Body of pancreas (tissue), 4 donors: Measurements from ENCODE around the gene HS3ST6. TPM values are rescaled to one million over a fixed set of nuclear protein-coding genes. Genes with fewer than 3 reads are reported as not detected.

Source experiments
- ATAC-seq: fragments of 150-250 bp; one replicate; pipeline ENCODE4 v1.9.1; 2016
- DNase-seq, 4 donors: peaks; one replicate each; pipeline ENCODE4 v3.0.0-alpha.2; 2019
- H3K27ac ChIP-seq, 4 donors: fragments of 200-600 bp; sonication (generic); 1 replicate in 3 of 4; 2 replicates in 1 of 4; pipeline versions ENCODE4 v1.5.1 to v1.6.1; 2016 to 2019; ENCODE audit warnings: mild to moderate bottlenecking in 1 of 4, mixed read lengths in 1 of 4, moderate library complexity in 1 of 4
- H3K27me3 ChIP-seq, 2 donors: fragments of 200-600 bp; sonication (generic); one replicate each; pipeline ENCODE4 v1.6.0; 2016; ENCODE audit warnings: mild to moderate bottlenecking in 1 of 2
- H3K36me3 ChIP-seq, 2 donors: fragments of 200-600 bp; sonication (generic); replicated peaks in 1 of 2; 2 replicates each; pipeline ENCODE4 v1.5.1; 2016; ENCODE audit warnings: low read depth in 2 of 2; ENCODE audit not compliant: insufficient read depth in 1 of 2
- H3K4me1 ChIP-seq: fragments of 200-600 bp; sonication (generic); one replicate; pipeline ENCODE4 v1.6.0; 2016
- H3K4me3 ChIP-seq, 2 donors: fragments of 200-600 bp; sonication (generic); 1 replicate in 1 of 2; 2 replicates in 1 of 2; pipeline ENCODE4 v1.5.1; 2016 to 2019
- H3K9me3 ChIP-seq, 3 donors: fragments of 200-600 bp; sonication (generic); 1 replicate in 2 of 3; 2 replicates in 1 of 3; pipeline ENCODE4 v1.5.1; 2016
- CTCF ChIP-seq, 7 experiments: fragments of 450-650 bp in 4 of 7; fragments of 200-600 bp in 3 of 7; sonication (generic) in 3 of 7; IDR thresholded peaks; one replicate each; pipeline ENCODE4 v1.5.1; 2016 to 2019; ENCODE audit warnings: antibody characterized with exemption in 7 of 7
- POLR2A ChIP-seq, 3 donors: fragments of 450-650 bp; IDR thresholded peaks; one replicate each; pipeline ENCODE4 v1.6.1; 2016; ENCODE audit warnings: antibody characterized with exemption in 3 of 3, mild to moderate bottlenecking in 2 of 3
- WGBS, 2 donors: methylation state at CpG; one replicate each; pipeline ENCODE4 v1.1.5; 2017; 5-methylcytosine and 5-hydroxymethylcytosine counted together
- intact Hi-C: fragments of 100-400 bp; cut with DNase I; formaldehyde crosslinking; loops from one replicate; pipeline ENCODE4 v1.15.1; 2023
- total RNA-seq, 2 donors: library from RNA; depleted of rRNA; stranded (reverse); fragments of >200 nt; gene quantifications; one replicate each; pipeline ENCODE4 v1.1.0, GENCODE V29; 2016

Gene HS3ST6
- total RNA-seq, 2 donors from 2014 or later: not detected

DNA sequence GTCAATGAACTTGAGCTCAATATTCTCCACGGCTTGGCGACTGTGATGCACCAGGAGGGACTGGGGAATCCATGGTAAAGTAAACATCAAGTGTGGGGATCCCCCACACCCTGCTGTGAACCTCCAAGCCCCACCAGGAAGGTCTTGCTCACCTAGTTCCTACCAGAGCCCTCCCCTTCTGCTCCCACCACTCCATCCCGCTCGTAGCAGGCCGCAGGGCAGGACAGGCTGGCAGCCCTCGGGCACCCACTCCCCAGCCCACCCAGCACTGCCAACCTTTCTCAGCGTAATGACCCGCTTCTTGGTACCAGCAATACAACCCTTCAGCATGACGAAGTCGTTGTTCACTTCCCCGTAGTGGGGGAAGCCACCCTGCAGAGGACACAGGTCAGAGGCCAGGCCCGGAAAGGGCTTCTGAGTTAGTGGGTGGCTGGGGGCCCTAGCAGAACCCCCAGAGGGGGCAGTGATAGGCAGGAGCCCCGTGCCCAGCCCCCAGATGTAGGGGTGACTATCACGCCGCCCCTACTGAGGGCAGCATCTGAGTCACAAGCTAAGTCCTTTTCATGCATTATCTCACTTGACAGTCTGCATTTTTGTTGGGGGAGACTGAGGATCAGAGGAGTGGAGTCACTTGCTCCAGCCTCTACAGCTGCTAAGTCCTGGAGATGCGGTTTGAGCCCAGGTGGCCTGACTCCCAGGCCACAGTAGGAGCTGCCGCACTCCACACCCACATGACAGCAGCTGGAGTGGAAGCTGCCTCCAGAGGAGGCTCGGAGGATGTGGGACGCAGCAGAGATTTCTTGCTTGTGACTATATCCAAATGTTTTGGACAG is 27.6 kb upstream of the HS3ST6 start:
- Histone ChIP-seq H3K36me3 (no peaks in the 10 kb centered on the region), H3K9me3 (no peaks in the 10 kb centered on the region), H3K27ac (no peak overlapping the region), H3K4me1 (peaks cover 18% of the 10 kb centered on the region), H3K27me3 (no peaks in the 10 kb centered on the region), H3K4me3 (no peak overlapping the region)
- DNase-seq: peak in 1 of 4 donors; percentile 47
- 79 to 82% methylated on average over 19 of the region's 19 CpGs for WGBS, 2 donors
- no peak for ATAC-seq
- intact Hi-C loops: no loop called here
- no peak for TF ChIP-seq POLR2A (IDR thresholded peaks at IDR 0.05)
- TF ChIP-seq CTCF (IDR thresholded peaks at IDR 0.05): no peak

DNA sequence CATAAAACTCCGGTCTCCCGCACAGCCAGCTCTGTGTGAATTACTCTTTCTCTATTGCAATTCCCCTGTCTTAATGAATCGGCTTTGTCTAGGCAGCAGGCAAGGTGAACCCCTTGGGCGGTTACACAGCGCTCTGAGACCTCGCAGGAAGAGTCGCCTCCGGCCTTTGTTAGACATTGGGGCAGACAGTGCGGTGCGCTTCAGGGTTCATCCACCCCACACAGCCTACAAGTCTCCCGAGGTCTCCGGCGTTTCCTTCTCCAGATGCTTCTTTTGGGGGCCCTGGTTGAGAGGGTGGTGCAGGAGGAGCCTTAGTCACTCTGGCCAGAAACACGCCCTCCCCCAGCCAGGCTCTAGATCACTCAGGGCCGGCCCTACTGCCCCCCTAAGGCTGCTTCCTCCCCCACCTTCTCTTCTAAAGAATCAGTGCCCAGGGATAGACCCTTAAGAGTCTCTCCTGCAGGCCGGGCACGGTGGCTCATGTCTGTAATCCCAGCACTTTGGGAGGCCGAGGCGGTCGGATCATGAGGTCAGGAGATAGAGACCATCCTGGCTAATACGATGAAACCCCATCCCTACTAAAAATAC is 26.5 kb upstream of the HS3ST6 start:
- no peak overlapping the region for H3K27ac ChIP-seq
- no peak for ATAC-seq
- H3K9me3 ChIP-seq: no peaks in the 10 kb centered on the region
- no peaks in the 10 kb centered on the region for H3K27me3 ChIP-seq
- DNase-seq: no peak
- H3K36me3 ChIP-seq: no peaks in the 10 kb centered on the region
- peaks cover 28% of the 10 kb centered on the region for H3K4me1 ChIP-seq
- TF ChIP-seq CTCF (IDR thresholded peaks at IDR 0.05): no peak
- TF ChIP-seq POLR2A (IDR thresholded peaks at IDR 0.05): no peak
- WGBS, 2 donors: 90 to 94% methylated on average over 16 to 21 of the region's 21 CpGs
- no peak overlapping the region for H3K4me3 ChIP-seq
- intact Hi-C loops: no loop called here

GRCh38 chr16:1942810-1943726 is 24.9 kb upstream of the HS3ST6 start, which contains the start of gene MSRB1:
MSRB1 (minus strand) TSS chr16:1943199; CDS start chr16:1943156, 43 bp downstream.
- DNase-seq (peak; percentile 100), ATAC-seq (peak; percentile 81)
- TF ChIP-seq POLR2A (IDR thresholded peaks at IDR 0.05) (peak; percentile 99), CTCF (IDR thresholded peaks at IDR 0.05) (peak in 3 of 7 experiments; percentile 4 to 18 (median 8))
- Histone ChIP-seq H3K4me3 (peak within 1 kb of the TSS; percentile 63 to 65), H3K27ac (peak within 1 kb of the TSS; percentile 81 to 95 (median 94)), H3K27me3 (no peaks in the 10 kb centered on the region), H3K9me3 (no peaks in the 10 kb centered on the region), H3K4me1 (peaks cover 44% of the 10 kb centered on the region), H3K36me3 (peaks cover 4 to 6% of the 10 kb centered on the region in 2 donors)
- intact Hi-C loops: no loop called here
- WGBS, 2 donors: 1% methylated on average over 25 to 55 of the region's 77 CpGs

DNA sequence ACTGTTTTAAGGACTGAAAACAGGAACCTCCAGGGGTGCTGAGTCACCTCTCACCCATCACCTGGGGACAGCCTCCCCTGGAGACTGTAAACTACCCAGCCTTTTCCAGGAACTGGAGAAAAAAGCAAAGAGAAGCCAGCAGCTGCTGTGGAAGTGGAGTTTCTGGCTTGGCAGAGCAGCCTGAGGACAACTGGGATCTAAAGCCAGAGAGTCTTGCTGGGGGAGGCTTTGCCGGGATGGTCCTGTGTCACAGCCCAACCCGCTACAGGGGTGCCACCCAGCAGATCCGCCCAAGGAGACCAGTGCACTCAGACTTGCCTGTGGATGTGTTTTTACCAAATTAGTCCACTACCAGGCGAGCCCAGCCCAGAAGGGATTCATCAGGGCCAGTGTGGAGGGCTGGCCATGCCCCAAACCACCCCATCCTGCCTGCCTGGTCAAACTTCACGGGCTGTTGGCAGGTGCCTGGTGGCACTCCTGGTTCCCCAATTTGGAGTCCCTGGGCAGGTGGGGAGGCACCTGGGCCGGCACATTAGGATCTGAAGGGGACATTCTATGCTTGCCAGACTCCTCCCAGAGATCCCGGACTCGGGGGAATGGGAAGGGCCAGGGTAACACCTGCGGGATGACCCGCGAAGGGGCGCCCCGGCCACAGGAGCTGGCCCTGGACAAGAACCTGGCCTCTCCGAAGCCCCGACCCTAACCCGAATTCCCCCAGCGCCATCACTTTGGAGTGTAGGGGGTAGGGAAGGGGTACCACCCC is 24.0 kb upstream of the HS3ST6 start:
- peaks cover 52% of the 10 kb centered on the region for H3K4me1 ChIP-seq
- no peaks in the 10 kb centered on the region for H3K27me3 ChIP-seq
- H3K36me3 ChIP-seq: peaks cover 6 to 8% of the 10 kb centered on the region in 2 donors
- peak overlapping the region; percentile 81 to 95 (median 94) for H3K27ac ChIP-seq
- 7 to 20% methylated on average over 1 to 17 of the region's 17 CpGs for WGBS, 2 donors
- H3K9me3 ChIP-seq: no peaks in the 10 kb centered on the region
- TF ChIP-seq CTCF (IDR thresholded peaks at IDR 0.05) (no peak), POLR2A (IDR thresholded peaks at IDR 0.05) (peak; percentile 21 to 69 (median 67))
- H3K4me3 ChIP-seq: peak overlapping the region; percentile 63 to 65
- DNase-seq: peak; percentile 68 to 79 (median 72)
- ATAC-seq: peak; percentile 14
- intact Hi-C loops: no loop called here
